ENCODE data around the gene RORB. TPM values are rescaled to one million over a fixed set of nuclear protein-coding genes. Genes with fewer than 3 reads are reported as not detected.

RORB gene
- total RNA-seq, 1 experiment from 2014 or later = 8.7 TPM

GRCh38 chr9:74691058-74691457 is 193.9 kb downstream of the RORB start (continued):
- TF ChIP-seq JAZF1 (CRISPR knock-in tag; IDR thresholded peaks at IDR 0.05) (no peak), FOXJ3 (CRISPR knock-in tag; IDR thresholded peaks at IDR 0.05; ENCODE audit: borderline replicate concordance) (no peak)

- POLR2A ChIA-PET = no interaction called here
- ATAC-seq = peak; percentile 87
- Mint-ChIP-seq H3K36me3 (no peaks in the 10 kb centered on the region), H3K27ac (no peak overlapping the region), H3K27me3 (ENCODE audit: low read depth) (no peaks in the 10 kb centered on the region), H3K4me3 (no peak overlapping the region), H3K4me1 (no peaks in the 10 kb centered on the region), H3K9me3 (no peaks in the 10 kb centered on the region)
- no peak for TF ChIP-seq SP1 (CRISPR knock-in tag; conservative IDR thresholded peaks at IDR 0.05)
- no peak for TF ChIP-seq STAT6 (CRISPR knock-in tag; conservative IDR thresholded peaks at IDR 0.05; ENCODE audit: low read depth)
- no peak for TF ChIP-seq ARID4B (CRISPR knock-in tag; IDR thresholded peaks at IDR 0.05; ENCODE audit: borderline replicate concordance)
- no peak for TF ChIP-seq ETV6 (CRISPR knock-in tag; IDR thresholded peaks at IDR 0.05)
- TF ChIP-seq ZNF281 (CRISPR knock-in tag; IDR thresholded peaks at IDR 0.05) = no peak
- TF ChIP-seq FOXJ3 (CRISPR knock-in tag; IDR thresholded peaks at IDR 0.05; ENCODE audit: borderline replicate concordance) = no peak
- TF ChIP-seq MYBL2 (CRISPR knock-in tag; IDR thresholded peaks at IDR 0.05) = no peak
- no peak for TF ChIP-seq IRF2 (CRISPR knock-in tag; IDR thresholded peaks at IDR 0.05; ENCODE audit: borderline replicate concordance, low read depth)
- TF ChIP-seq PRDM15 (CRISPR knock-in tag; IDR thresholded peaks at IDR 0.05) = no peak
- no peak for TF ChIP-seq ZNF423 (CRISPR knock-in tag; IDR thresholded peaks at IDR 0.05)
- no peak for TF ChIP-seq MXD4 (CRISPR knock-in tag; IDR thresholded peaks at IDR 0.05; ENCODE audit: borderline replicate concordance)
- no peak for TF ChIP-seq NFYB (CRISPR knock-in tag; conservative IDR thresholded peaks at IDR 0.05; ENCODE audit: low read depth)
- no peak for TF ChIP-seq ZNF138 (CRISPR knock-in tag; conservative IDR thresholded peaks at IDR 0.05)
- TF ChIP-seq ZSCAN18 (CRISPR knock-in tag; IDR thresholded peaks at IDR 0.05) = no peak
- TF ChIP-seq ZNF232 (CRISPR knock-in tag; IDR thresholded peaks at IDR 0.05) = no peak
- TF ChIP-seq KAT7 (CRISPR knock-in tag; IDR thresholded peaks at IDR 0.05; ENCODE audit: borderline replicate concordance) = no peak
- TF ChIP-seq CBFB (CRISPR knock-in tag; IDR thresholded peaks at IDR 0.05; ENCODE audit: low read depth) = no peak
- no peak for TF ChIP-seq TEAD4 (CRISPR knock-in tag; IDR thresholded peaks at IDR 0.05)
- TF ChIP-seq FOXP4 (CRISPR knock-in tag; IDR thresholded peaks at IDR 0.05) = no peak
- DNase-seq (ENCODE audit: low spot score) = peak; percentile 24
- CTCF ChIA-PET = interaction anchor here (0.6 to 1.7 kb wide), 2 partner anchors 31 to 36 kb away, joined by 3 to 5 read pairs; no protein-coding TSS in a partner anchor
Measured at GRCh38 chr9:74696520-74696919, 199.4 kb downstream of the RORB start.
